ENCODE data around the gene SLAMF8.

Gene SLAMF8

DNA sequence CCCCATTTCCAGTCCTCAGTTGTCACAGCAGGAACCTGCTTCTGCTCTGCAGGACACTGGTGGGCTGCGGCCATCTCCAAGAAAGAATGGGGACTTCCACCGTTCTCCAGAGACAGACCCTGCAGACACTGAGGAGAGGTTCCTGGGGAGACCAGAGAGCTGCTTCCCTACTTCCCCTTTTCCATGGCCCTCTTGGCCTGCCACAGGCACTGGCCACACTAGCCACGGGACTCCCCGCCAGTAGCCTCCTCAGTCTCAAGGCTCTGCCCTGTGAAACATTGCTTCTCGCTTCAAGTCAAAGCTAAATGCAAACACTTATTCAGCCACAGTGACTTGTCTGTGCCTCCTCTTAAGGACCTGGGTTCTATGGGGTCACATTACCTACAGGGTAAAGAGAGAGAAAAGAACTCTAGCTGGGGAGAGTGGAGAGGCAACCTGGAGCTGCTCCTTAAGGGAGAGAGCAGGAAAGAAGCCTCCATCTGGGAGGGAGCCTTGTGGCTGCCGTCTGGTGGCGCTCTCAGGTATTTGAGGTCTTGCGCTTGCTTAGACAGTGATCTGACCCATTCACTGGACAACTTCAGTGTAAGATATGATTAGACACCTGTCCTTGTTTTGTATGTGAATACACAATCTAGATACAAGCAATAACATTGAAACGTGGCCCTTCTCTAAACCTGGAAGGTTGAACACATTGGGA, 5.4 kb upstream of the SLAMF8 start:
- peak in 1 of 2 experiments; percentile 34 for DNase-seq

DNA sequence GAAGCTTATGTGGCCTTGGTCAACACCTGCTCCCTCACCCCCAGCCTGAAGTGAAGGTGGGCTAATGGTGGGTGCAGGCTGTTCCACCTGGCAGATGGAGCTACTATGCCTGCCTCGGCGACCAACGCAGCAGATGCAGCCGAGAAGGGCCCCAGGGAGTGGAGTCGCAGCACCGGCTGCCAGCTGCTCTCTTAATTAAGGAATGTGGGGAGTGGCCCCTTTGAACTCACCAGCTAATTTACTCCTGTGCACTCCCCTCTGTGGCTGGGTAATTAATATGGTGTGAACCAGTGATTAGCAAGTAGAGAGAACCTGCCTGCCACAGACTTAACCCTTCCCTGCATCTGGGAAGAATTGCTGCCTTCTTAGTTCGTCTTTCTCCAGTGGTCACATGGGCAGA, 3.3 kb upstream of the SLAMF8 start:
- peak; percentile 35 to 54 for DNase-seq

DNA sequence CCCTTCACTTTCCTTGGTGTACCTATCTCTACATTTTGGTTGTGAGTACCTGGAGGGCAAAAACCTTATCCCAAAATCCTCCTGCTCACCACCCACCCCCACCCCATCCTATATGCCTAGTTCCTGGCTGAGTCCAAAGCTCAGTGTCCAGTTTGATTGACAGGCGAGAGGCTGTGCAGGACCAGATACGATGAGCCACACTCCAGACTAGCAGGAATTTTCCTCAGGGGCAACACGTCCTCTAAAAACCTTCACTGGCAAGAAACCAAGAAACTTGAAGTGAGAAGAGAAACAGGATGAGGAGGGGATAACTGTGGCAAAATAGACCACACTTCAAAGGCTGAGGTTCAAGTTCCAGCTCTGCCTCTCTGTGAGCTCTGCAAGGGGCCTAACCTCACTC, 1.1 kb upstream of the SLAMF8 start:
- no peak for DNase-seq

DNA sequence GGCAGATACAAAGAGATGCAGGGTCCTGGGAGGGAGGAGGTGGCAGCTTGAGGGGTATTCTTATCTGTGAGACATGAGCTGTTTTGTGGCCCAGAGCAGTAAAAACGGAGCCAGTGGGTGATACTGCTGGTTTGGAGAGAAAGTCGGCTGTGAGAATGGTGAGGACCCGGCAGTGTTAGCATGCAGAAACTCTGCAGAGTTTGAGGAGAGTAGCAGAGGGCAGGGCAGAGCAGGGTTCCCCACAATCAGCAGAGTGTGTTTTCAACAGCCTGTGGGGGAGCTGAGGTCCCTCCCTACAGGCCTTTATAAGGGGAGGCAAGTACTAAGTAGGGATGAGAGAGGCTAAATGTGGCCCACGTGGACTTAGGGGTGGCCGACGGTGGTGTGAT, 423 bp downstream of the SLAMF8 start:
- DNase-seq, result no peak

DNA sequence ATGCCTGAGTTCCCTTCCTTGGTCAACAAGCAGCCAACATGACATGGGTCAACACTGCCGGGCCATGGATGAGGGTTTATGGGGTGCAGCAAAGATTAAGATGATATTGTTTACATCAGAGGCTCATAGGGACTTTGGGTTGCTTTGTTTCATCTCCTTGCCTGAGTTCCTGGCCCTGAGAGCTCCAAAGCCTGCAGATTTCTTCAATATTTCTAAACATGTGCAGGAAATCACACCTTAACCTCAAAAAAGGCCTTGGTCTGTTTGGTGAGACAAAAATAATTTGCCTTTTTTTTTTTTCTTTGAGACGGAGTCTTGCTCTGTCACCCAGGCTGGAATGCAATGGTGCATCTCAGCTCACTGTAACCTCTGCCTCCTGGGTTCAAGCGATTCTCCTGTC, 876 bp downstream of the SLAMF8 start:
- no peak for DNase-seq

DNA sequence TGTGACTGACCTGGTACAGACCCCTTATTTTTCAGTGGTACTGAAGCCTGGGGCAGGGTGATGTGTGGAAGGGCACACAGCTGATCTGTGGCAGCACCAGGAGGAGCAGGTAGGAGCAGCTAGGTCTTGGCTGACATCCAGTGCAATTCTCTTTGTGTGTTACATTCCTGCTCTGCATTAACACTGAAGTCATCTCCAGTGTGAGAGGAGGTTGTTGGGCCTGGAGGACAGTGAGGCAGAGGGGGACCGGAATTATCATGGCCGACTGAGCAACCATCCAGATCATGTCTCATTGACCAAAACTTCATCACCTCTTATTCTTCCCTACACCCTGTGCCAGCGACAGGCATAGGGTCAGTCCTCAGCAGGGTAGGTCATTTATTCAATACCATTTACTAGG, 1.5 kb downstream of the SLAMF8 start:
- DNase-seq, result no peak

DNA sequence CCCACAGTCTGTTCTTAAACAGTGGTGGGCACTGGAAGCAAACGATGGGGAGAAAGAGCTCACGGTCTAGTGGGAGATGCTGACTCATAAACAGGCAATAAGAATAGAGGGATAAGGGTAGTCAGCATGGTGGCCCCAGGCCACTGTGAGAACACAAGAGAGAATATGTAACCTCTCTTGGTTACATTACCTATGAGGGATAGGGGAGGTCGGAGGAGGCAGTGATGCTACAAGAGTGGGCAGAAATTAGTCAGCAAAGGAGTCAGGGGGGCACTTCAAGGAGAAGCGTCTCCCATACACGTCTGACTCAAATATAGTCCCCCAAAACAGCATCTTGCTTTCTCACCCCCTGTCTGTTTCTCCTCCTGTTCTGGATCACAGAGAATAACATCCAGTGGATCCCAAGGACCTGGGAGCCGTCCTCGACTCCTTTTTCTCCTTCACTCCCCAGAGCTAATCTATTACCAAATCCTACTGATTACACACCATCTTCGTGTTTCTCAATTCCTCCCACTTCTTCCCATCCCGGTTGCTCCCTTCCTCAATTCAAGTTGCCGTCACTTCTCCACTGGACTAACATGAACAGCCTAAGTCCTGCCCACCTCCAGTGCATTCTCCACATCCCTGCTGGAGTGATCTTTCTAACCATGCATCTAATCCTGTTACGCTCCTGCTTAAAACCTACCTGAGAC, 2.1 kb downstream of the SLAMF8 start:
- no peak for DNase-seq

DNA sequence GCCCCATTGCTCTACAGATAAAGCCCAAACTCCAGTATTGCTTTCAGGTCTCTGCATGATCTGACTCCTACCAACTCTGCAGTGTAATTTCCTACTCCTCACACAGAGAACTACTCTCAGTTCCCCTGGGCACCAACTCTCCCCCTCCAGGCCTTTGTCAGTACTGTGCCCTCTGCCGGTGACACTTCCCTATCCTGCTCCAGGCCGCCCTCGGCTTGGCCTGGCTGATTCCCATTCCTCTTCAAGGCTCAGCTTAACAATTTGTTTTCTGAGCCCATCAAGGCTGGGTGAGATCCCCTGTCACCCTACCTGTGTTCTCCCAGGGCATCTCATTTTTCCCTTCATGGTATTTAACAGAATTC, 2.6 kb downstream of the SLAMF8 start:
- DNase-seq, result peak; percentile 25 to 32

DNA sequence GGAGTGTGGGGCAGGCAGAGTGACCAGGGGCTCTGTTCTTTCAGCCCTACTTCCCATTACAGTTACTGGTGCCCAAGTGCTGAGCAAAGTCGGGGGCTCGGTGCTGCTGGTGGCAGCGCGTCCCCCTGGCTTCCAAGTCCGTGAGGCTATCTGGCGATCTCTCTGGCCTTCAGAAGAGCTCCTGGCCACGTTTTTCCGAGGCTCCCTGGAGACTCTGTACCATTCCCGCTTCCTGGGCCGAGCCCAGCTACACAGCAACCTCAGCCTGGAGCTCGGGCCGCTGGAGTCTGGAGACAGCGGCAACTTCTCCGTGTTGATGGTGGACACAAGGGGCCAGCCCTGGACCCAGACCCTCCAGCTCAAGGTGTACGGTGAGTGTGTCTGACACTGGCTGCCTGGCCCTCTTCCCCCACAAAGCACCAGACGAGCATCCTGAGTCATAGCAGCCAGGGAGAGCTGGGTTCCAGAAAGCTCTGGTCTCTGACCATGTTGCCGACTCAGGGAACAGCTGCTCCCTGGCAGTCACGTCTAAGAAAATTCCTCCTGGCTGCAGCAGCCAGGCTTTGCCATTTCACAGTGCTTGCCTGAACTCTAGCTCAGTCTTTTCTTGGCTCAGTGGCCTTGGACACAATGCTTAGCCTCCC, 3.3 kb downstream of the SLAMF8 start:
- DNase-seq, result no peak

DNA sequence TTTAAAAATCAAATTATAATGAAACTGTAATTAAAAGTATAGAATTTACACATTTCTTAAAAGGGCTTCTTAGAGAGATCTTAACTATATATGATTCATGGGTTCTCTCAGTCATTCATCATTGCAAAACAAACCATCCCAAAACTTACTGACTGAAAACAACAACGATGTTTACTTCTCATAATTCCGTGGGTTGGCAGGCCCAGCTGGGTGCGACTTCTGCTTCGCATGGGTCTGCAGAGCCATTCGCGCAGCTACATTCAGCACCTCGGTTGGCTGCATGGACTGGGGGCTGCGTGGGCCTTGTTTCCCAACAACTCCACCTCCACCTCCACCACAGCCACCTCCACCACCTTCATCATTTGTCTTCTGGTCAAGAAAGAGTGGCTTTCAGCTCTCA, 4.0 kb downstream of the SLAMF8 start:
- no peak for DNase-seq

DNA sequence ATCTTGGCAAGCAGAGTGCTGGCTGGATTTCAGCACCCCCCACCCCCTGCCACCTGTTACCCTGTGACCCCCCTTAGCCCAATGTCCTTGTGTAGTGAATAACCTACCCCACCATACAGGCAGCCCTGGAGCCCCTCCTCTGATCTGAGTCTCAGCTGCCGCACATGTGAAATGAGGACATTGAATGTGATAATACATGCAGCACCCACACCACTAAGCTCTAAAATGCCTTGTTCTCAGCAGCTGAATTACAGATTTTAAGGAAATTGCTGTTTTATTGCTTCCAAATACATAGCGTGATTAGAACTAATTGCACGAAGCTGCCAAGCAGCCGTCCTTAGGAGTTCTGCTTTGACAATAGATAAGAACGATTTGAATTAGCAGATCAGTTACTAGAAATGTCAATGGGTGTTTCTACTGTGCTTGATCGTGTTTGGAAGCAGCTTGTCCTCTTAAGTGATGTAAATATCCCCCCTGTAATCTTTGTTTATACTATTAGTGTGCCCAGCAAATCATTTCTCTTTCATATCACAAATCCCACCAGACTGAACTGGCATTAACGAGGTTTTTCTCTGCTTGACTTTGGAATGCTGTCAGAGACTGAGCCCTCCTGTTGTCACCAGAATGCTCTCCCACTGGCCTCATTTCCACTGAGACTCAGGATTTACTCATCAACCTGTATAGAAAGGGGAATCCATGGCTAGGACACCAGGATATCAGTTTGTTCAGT, 4.9 kb downstream of the SLAMF8 start:
- DNase-seq, result no peak

DNA sequence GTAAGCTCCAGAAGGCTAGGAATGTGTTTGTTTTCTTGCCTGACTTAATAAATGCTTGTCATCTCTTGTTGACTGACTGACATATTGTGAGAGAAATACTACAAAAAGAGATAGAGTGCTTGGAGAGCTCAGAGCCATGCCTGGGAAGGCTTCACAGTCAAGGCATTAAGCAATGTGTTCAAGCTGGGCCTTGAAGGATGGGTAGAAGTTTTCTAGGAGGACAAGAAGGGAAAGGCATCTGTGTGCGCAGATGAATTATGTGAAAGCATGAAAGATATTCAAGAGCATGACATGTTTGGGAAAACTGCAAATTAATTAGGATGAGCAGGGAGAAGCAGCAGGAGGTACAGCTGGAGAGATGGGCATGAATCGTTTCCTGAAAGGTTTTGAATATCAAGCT, 5.6 kb downstream of the SLAMF8 start:
- no peak for DNase-seq

DNA sequence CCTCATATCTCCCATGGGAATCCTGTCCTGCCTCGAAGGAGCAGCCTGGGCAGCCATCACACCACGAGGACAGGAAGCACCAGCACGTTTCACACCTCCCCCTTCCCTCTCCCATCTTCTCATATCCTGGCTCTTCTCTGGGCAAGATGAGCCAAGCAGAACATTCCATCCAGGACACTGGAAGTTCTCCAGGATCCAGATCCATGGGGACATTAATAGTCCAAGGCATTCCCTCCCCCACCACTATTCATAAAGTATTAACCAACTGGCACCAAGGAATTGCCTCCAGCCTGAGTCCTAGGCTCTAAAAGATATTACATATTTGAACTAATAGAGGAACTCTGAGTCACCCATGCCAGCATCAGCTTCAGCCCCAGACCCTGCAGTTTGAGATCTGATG, 8.7 kb downstream of the SLAMF8 start:
- no peak for DNase-seq

DNA sequence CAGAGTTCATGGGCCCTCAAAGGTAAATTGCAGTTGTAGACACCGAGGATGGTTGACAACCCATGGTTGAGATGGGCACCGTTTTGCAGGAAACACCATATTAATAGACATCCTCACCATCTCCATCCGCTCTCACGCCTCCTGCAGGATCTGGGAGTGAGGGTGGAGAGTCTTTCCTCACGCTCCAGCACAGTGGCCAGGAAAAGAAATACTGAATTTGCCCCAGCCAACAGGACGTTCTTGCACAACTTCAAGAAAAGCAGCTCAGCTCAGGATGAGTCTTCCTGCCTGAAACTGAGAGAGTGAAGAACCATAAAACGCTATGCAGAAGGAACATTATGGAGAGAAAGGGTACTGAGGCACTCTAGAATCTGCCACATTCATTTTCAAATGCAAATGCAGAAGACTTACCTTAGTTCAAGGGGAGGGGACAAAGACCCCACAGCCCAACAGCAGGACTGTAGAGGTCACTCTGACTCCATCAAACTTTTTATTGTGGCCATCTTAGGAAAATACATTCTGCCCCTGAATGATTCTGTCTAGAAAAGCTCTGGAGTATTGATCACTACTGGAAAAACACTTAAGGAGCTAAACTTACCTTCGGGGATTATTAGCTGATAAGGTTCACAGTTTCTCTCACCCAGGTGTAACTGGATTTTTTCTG, 9.3 kb downstream of the SLAMF8 start:
- DNase-seq, result no peak

DNA sequence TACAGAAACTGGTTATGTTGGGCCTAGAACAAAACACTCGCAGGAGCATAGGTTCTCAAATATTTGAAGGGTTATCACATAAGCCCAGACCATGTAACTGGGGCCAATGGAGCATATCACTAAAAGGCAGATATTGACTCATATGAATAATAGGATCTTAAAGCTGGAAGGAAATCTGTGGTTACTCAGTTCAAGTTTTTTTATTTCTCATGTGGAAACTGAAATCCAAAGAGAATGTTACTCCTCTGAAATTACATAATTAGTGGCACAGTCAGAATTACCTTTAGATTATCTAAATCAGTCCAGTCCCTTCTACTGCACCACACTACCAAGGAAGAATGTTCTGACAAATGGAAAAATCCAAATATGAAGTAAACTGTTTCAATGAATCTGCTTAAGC, 12.0 kb downstream of the SLAMF8 start:
- DNase-seq, result no peak

DNA sequence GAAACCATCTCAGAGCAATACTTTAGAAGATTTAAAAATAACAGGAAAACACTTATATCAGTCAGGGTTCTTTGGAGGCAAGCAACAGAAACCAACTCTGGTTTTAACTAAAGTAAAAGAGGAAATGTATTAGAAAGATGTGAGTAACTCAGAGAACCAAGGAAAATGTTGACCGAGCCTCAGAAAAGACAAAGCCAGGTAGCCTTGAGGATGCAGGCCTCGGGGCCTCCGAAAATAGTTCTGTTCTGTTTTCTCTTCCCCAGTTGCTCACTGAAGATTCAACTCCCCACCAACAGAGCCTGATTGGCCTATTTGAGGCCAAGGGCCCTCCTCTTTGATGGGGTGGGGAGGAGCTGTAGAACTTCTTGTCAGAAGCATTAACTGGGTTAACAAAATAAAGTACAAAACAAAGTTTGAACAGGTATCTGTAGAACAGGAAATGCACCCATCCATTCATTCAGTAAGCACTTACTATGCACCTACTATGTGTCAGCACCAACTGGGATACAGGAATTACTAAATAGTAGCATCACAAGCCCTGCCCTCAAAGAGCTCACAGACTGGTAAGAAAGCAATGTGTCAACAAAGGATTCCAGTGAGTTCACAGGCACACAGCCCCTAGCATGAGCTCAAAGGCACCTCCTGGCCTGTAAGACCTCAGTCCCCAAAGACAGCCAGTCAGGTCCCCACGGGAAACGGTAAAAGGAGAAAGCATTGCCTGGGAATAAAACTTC, 12.6 kb downstream of the SLAMF8 start:
- no peak for DNase-seq

DNA sequence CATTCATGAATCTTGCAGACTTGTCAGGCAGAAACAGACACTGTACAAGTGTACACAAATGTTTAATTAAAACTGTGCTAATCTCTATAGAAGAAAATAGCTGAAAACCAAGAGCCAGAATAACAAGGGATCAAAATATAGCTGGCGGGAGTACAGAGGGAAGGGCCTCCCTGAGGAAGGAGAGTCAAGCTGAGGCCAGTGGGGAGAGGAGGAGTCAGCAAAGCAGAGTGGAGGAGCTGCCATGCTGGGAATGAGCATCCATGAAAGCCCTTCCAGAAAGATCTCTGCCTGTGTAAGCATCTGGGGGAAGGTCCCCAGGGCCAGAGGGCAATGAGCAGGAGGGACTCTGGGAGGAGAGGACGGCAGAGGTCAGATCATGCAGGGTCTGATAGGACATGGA, 15.1 kb downstream of the SLAMF8 start:
- DNase-seq, result no peak

DNA sequence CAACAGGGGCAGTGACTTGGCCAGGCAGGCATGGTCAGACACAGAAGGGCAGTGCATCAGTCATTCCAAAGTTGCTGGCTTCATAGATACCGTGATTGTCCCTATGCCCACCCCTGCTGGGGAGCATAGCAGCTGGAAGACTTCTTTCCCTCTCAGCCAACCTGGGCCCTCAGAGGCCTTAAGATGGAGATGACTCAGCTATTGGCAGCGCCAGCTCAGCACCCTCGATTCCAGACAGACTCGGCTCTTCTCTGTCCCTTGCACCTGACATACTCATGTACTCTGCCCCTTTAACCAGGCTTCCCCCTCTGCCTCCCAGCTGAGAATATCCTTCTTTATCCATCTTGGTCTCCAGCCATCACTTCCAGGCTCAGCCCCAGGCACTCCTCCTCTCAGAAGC, 16.8 kb downstream of the SLAMF8 start:
- DNase-seq, result no peak

DNA sequence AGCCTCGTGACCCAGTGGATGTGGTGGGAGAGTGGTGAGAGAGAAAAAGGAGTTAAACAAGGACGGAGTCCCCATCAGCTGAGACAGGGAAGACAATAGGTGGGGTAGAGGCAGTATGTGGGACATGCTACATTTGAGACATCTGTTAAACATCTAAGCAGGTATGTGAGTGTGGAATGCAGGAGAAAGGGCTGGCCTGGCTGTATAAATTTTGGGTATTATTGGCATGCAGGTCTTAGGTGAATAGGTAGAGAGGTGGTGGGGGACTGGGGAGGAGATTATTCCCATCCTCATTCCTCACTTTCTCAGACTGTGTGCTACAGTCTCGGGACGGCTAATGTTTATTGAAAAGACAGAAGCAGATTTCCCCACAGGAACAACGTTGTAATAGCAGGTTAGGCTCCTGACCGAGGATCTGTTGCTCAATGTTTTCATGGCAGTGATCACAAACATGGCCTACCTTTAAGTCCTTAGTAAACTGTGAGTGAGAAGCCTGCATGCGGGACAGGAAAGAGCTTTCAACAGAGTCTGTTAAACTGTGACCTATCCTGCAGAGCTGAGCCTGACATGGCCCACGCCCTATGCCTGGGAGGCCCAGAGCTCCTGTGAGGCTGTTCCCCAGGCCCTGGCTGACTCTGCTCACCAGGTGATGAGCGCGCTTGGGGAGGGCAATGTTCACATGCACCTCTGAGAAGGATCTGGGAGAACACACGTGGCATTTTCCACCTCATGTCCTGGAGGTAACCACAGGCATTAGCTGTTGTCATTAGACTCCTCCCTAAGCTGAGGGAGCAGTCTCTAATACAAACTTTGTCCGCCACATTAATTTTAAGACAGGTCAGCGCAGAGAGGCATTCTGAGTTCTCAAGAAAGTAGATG, 19.3 kb downstream of the SLAMF8 start:
- DNase-seq, result no peak

DNA sequence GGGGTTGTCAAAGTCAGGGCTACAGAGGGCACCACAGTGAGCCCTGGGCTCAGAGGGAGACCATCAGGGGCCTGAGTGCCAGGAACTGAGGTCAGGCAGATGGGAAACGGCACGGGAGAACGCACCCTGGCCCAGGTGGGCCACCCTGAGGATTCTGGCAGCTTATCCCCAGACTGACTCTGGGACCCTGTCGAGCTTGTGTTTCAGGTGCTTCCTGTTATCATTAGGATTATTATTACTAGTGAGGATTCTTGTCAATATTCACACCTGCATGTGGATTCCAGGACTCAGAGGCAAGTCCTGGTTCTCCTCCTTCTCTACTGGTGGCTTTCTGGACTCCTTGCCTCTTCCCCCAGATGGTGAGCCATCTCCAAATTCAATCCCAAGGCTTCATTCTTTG, 20.6 kb downstream of the SLAMF8 start:
- DNase-seq, result no peak

DNA sequence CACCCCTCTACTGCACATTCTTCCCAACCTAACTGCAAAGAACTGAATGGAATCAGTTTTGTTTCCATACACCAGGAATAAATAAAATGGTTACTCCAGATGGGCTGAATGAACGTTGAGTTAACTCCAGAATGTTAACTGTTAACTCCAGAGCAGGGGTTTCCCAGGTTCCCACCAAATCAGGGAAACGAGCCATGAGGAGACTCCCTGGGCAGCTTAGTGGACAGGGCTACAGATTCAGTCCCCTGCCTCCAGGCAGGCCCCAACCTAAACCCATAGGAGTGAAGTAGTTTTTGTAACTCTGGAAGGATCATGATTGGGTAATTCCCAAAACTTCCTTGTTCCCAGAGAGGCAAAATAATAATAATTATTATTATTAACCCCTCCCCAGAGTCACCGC, 21.7 kb downstream of the SLAMF8 start:
- no peak for DNase-seq
